A549 (cell line): ENCODE data around the gene PXYLP1.

Experiments
- CEBPB ChIP-seq, 2 experiments: fragments of >200 bp in 1 of 2; sonication (Bioruptor Twin) in 1 of 2; formaldehyde crosslinking in 1 of 2; IDR thresholded peaks; 2 replicates each; pipeline ENCODE4 v1.6.1; 2012 to 2016
- CTCF ChIP-seq: fragments of >200 bp; sonication (Bioruptor Twin); formaldehyde crosslinking; IDR thresholded peaks from 3 replicates; pipeline ENCODE4 v1.5.1; 2016
- EP300 ChIP-seq, 2 experiments: fragments of >200 bp; sonication (Bioruptor Twin); formaldehyde crosslinking; IDR thresholded peaks; 2 replicates in 1 of 2; 3 replicates in 1 of 2; pipeline ENCODE4 v1.6.1; 2016 to 2017
- FOSL2 ChIP-seq, 2 experiments: fragments of 450-650 bp in 1 of 2; fragments of >200 bp in 1 of 2; sonication (Bioruptor Twin) in 1 of 2; formaldehyde crosslinking; IDR thresholded peaks; 2 replicates each; pipeline versions ENCODE4 v1.5.0 to v1.6.1; 2016 to 2020; ENCODE audit warnings: mild to moderate bottlenecking in 1 of 2, moderate library complexity in 1 of 2
- HDAC2 ChIP-seq: fragments of 200-600 bp; sonication (generic); IDR thresholded peaks from 2 replicates; pipeline ENCODE4 v1.6.1; 2016
- MAFK ChIP-seq: fragments of 450-650 bp; IDR thresholded peaks from 2 replicates; pipeline ENCODE4 v1.6.1; 2014; ENCODE audit not compliant: partially characterized antibody
- POLR2A ChIP-seq: IDR thresholded peaks from 2 replicates; pipeline ENCODE4 v1.6.1; 2012; ENCODE audit warnings: mild to moderate bottlenecking, low read length
- RAD21 ChIP-seq, 2 experiments: fragments of >200 bp in 1 of 2; sonication (Bioruptor Twin) in 1 of 2; formaldehyde crosslinking in 1 of 2; IDR thresholded peaks in 1 of 2; conservative IDR thresholded peaks in 1 of 2; 2 replicates in 1 of 2; 3 replicates in 1 of 2; pipeline ENCODE4 v1.6.1; 2012 to 2018; ENCODE audit warnings: inconsistent platforms in 1 of 2
- USF2 ChIP-seq: fragments of 450-650 bp; IDR thresholded peaks from 2 replicates; pipeline ENCODE4 v1.6.1; 2014; ENCODE audit warnings: antibody characterized with exemption
- ZC3H11A ChIP-seq: fragments of 450-650 bp; IDR thresholded peaks from 2 replicates; pipeline ENCODE4 v1.6.1; 2014; ENCODE audit warnings: antibody characterized with exemption, mild to moderate bottlenecking
- ZNF302 ChIP-seq: fragments of 250-450 bp; sonication (Bioruptor Pico); IDR thresholded peaks from 2 replicates; pipeline ENCODE4 v1.9.0; 2021; ENCODE audit warnings: inconsistent platforms, mild to moderate bottlenecking, moderate library complexity
- TF ChIP-seq, protein P1 (sequence below): IDR thresholded peaks from 2 replicates; pipeline ENCODE4 v1.6.1; 2012
- TF ChIP-seq, protein P2 (sequence below): IDR thresholded peaks from 2 replicates; pipeline ENCODE4 v1.6.1; 2012

GRCh38 chr3:141201122-141201521 is 30.5 kb upstream of the PXYLP1 start:
- TF ChIP-seq CTCF (no peak), FOSL2 (IDR thresholded peaks at IDR 0.05) (no peak), FOSL2 (CRISPR knock-in tag; IDR thresholded peaks at IDR 0.05) (no peak), USF2 (no peak), EP300 (IDR thresholded peaks at IDR 0.05) (no peak), ZNF302 (CRISPR knock-in tag) (no peak), HDAC2 (no peak), POLR2A (no peak), MAFK (no peak), CEBPB (IDR thresholded peaks at IDR 0.05) (no peak), RAD21 (conservative IDR thresholded peaks at IDR 0.05 in 1 of 2, IDR thresholded peaks at IDR 0.05 in 1 of 2) (no peak), ZC3H11A (no peak)
- TF ChIP-seq, protein P1, sequence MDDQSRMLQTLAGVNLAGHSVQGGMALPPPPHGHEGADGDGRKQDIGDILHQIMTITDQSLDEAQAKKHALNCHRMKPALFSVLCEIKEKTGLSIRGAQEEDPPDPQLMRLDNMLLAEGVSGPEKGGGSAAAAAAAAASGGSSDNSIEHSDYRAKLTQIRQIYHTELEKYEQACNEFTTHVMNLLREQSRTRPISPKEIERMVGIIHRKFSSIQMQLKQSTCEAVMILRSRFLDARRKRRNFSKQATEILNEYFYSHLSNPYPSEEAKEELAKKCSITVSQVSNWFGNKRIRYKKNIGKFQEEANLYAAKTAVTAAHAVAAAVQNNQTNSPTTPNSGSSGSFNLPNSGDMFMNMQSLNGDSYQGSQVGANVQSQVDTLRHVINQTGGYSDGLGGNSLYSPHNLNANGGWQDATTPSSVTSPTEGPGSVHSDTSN, result no peak
- TF ChIP-seq, protein P2, sequence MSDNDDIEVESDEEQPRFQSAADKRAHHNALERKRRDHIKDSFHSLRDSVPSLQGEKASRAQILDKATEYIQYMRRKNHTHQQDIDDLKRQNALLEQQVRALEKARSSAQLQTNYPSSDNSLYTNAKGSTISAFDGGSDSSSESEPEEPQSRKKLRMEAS, result no peak
